Hepatic stellate cell (primary cell): ENCODE results near the gene C17orf50.

Source experiments
- DNase-seq: peaks from one replicate; pipeline ENCODE4 v3.0.0; 2011; ENCODE audit warnings: low spot score

The C17orf50 gene

GRCh38 chr17:35788477-35789368, 28.0 kb downstream of the C17orf50 start:
- peak; percentile 91 for DNase-seq

GRCh38 chr17:35790841-35791240, 30.2 kb downstream of the C17orf50 start:
- no peak for DNase-seq

- no peak for DNase-seq
These were observed 31.1 kb downstream of the C17orf50 start for GRCh38 chr17:35791681-35792350.

GRCh38 chr17:35793257-35793656, 32.6 kb downstream of the C17orf50 start:
- DNase-seq = no peak

GRCh38 chr17:35795007-35795870, 34.6 kb downstream of the C17orf50 start, which contains the start of gene MMP28:
MMP28 (minus strand) TSS chr17:35795641; CDS start chr17:35795377, 264 bp downstream.
- peak; percentile 47 for DNase-seq

- no peak for DNase-seq
These were observed 35.2 kb downstream of the C17orf50 start for GRCh38 chr17:35795871-35796265.

GRCh38 chr17:35796942-35797341, 36.3 kb downstream of the C17orf50 start:
- no peak for DNase-seq

- no peak for DNase-seq
These were observed 36.7 kb downstream of the C17orf50 start for GRCh38 chr17:35797370-35797769.

GRCh38 chr17:35797918-35798317, 37.2 kb downstream of the C17orf50 start:
- no peak for DNase-seq

GRCh38 chr17:35799942-35800341, 39.3 kb downstream of the C17orf50 start:
- DNase-seq = peak; percentile 69

GRCh38 chr17:35801583-35802224, 41.0 kb downstream of the C17orf50 start:
- no peak for DNase-seq

GRCh38 chr17:35804658-35805192, 44.0 kb downstream of the C17orf50 start:
- DNase-seq = peak; percentile 95

- DNase-seq = peak; percentile 60
These were observed 46.9 kb downstream of the C17orf50 start for GRCh38 chr17:35807371-35808144.

GRCh38 chr17:35808240-35808961, 47.7 kb downstream of the C17orf50 start:
- DNase-seq = no peak

- DNase-seq = peak; percentile 94
These were observed 48.5 kb downstream of the C17orf50 start, which contains the start of gene TAF15 for GRCh38 chr17:35808962-35809854. TAF15 (plus strand) TSS chr17:35809484; CDS start chr17:35809570, 86 bp downstream.

- DNase-seq = no peak
These were observed 49.3 kb downstream of the C17orf50 start for GRCh38 chr17:35809855-35810461.

GRCh38 chr17:35811759-35812158, 51.1 kb downstream of the C17orf50 start:
- DNase-seq = no peak

- no peak for DNase-seq
These were observed 51.8 kb downstream of the C17orf50 start for GRCh38 chr17:35812456-35812855.
